ENCODE results near the gene SLFNL1. TPM values are rescaled to one million over a fixed set of nuclear protein-coding genes. Genes with fewer than 3 reads are reported as not detected.

The SLFNL1 gene
- total RNA-seq, 1 donor, result 0.72 TPM

DNA sequence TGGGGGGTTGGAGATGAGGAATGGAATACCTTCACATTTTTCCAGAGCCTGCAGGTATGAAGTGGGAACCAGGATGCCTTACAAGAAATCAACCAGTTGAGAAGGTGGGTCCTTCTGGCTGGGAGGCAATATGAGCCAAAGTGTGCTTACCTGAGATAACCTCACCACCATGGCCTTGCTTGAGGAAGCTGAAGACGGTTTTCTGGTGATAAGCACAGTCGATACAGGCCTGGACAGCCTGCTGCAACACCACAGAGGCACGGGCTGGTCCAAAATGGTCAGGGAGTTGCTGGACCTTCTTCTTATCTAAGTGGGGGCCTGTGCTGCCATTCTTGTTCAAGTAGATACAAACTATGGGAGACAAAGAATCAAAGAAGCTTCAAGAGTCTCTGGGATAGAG, 27.0 kb upstream of the SLFNL1 start:
- Histone ChIP-seq H4K20me1 (ENCODE audit: insufficient read depth, low read length) (no peaks in the 10 kb centered on the region), H3K4me3 (ENCODE audit: insufficient read depth, low read length) (no peak overlapping the region), H3K27me3 (ENCODE audit: insufficient read depth, low read length) (no peaks in the 10 kb centered on the region), H3K4me2 (ENCODE audit: insufficient read depth, low read length) (no peak overlapping the region), H2AFZ (ENCODE audit: low read length) (no peak overlapping the region), H3K79me2 (ENCODE audit: insufficient read depth, low read length) (no peaks in the 10 kb centered on the region), H3K36me3 (ENCODE audit: insufficient read depth, low read length) (peaks cover 20% of the 10 kb centered on the region), H3K27ac (ENCODE audit: low read depth, low read length) (no peak overlapping the region), H3K9me3 (ENCODE audit: low read depth, low read length) (no peaks in the 10 kb centered on the region), H3K4me1 (ENCODE audit: insufficient read depth, low read length) (peaks cover 20% of the 10 kb centered on the region)
- TF ChIP-seq, protein P1, sequence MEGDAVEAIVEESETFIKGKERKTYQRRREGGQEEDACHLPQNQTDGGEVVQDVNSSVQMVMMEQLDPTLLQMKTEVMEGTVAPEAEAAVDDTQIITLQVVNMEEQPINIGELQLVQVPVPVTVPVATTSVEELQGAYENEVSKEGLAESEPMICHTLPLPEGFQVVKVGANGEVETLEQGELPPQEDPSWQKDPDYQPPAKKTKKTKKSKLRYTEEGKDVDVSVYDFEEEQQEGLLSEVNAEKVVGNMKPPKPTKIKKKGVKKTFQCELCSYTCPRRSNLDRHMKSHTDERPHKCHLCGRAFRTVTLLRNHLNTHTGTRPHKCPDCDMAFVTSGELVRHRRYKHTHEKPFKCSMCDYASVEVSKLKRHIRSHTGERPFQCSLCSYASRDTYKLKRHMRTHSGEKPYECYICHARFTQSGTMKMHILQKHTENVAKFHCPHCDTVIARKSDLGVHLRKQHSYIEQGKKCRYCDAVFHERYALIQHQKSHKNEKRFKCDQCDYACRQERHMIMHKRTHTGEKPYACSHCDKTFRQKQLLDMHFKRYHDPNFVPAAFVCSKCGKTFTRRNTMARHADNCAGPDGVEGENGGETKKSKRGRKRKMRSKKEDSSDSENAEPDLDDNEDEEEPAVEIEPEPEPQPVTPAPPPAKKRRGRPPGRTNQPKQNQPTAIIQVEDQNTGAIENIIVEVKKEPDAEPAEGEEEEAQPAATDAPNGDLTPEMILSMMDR (IDR thresholded peaks at IDR 0.05; ENCODE audit: extremely low read depth, low read depth, low read length), result no peak
- DNase-seq (ENCODE audit: insufficient read length, low spot score, missing footprints), result no peak

DNA sequence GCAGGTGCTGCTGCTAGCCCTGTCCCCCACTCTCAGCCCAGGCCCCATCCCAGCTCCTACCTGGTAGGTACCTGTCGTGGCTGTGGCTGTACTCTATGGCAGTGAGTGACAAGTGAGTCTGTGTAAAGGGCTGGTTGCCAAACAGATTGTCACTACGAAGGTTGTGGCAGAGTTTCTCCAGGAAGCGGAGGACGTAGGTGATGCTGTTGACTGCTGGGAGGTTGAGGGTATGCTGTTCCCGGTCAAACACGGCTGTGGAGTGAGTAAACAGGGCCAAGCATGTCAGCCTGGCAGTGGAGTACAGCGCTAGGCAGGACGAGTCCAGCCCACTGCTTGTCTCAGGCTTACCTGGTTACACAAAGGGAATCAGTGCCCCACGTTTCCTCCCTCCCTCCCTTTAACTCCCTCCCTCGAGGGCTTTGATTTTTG, 24.8 kb upstream of the SLFNL1 start:
- peak overlapping the region; percentile 65 for H3K27ac ChIP-seq (ENCODE audit: low read depth, low read length)
- peaks cover 20% of the 10 kb centered on the region for H3K36me3 ChIP-seq (ENCODE audit: insufficient read depth, low read length)
- TF ChIP-seq, protein P1 (IDR thresholded peaks at IDR 0.05; ENCODE audit: extremely low read depth, low read depth, low read length), result no peak
- peaks cover 26% of the 10 kb centered on the region for H3K4me1 ChIP-seq (ENCODE audit: insufficient read depth, low read length)
- no peak overlapping the region for H3K4me3 ChIP-seq (ENCODE audit: insufficient read depth, low read length)
- no peak for DNase-seq (ENCODE audit: insufficient read length, low spot score, missing footprints)
- H3K9me3 ChIP-seq (ENCODE audit: low read depth, low read length), result no peaks in the 10 kb centered on the region
- no peak overlapping the region for H2AFZ ChIP-seq (ENCODE audit: low read length)
- no peaks in the 10 kb centered on the region for H3K27me3 ChIP-seq (ENCODE audit: insufficient read depth, low read length)
- no peaks in the 10 kb centered on the region for H4K20me1 ChIP-seq (ENCODE audit: insufficient read depth, low read length)
- H3K4me2 ChIP-seq (ENCODE audit: insufficient read depth, low read length), result no peak overlapping the region
- H3K79me2 ChIP-seq (ENCODE audit: insufficient read depth, low read length), result no peaks in the 10 kb centered on the region

DNA sequence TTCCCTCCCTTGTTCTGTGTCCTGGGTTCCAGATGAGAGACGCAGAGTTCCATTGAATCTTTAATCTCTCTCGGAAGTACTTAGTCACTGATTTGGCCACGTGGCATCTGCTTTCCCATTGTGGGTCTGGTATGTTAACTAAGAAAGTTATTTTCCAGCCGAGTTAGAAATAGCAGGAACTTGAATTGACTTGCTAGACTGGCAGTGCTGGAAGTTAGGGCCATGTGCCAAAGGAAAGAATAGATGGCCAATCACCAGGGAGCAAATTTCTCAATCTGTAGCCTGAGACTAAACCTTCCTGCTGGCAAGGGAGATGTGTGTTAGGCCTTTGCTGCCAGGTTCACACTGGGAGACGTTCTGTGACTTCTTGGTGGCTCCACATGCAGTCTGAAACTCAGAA, 24.2 kb upstream of the SLFNL1 start:
- H3K4me2 ChIP-seq (ENCODE audit: insufficient read depth, low read length), result no peak overlapping the region
- peak; percentile 86 for DNase-seq (ENCODE audit: insufficient read length, low spot score, missing footprints)

DNA sequence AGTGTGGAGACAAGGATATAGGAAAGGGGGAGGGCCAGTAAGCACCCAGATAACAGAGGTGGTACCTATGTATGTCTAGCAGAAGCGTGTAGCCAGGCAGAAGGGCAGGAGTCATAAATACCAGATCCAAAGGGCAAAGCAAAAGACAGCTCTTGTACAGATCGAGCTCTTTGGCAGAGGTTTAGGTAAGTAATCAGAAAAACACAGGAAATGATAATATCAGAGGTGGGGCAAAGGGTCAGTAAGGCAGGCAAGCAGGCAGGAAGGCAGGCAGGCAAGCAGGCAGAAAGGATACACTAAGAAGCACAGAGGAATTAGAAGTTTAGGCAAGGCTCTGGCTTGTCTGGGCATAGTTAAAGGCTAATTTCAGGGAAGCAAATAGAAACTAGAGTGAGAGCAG, 22.7 kb upstream of the SLFNL1 start:
- no peaks in the 10 kb centered on the region for H3K9me3 ChIP-seq (ENCODE audit: low read depth, low read length)
- no peaks in the 10 kb centered on the region for H3K79me2 ChIP-seq (ENCODE audit: insufficient read depth, low read length)
- no peaks in the 10 kb centered on the region for H4K20me1 ChIP-seq (ENCODE audit: insufficient read depth, low read length)
- H3K27ac ChIP-seq (ENCODE audit: low read depth, low read length), result no peak overlapping the region
- no peak overlapping the region for H3K4me3 ChIP-seq (ENCODE audit: insufficient read depth, low read length)
- TF ChIP-seq, protein P1 (IDR thresholded peaks at IDR 0.05; ENCODE audit: extremely low read depth, low read depth, low read length), result no peak
- no peak overlapping the region for H2AFZ ChIP-seq (ENCODE audit: low read length)
- H3K4me1 ChIP-seq (ENCODE audit: insufficient read depth, low read length), result peaks cover 26% of the 10 kb centered on the region
- H3K27me3 ChIP-seq (ENCODE audit: insufficient read depth, low read length), result no peaks in the 10 kb centered on the region
- peaks cover 15% of the 10 kb centered on the region for H3K36me3 ChIP-seq (ENCODE audit: insufficient read depth, low read length)
- no peak overlapping the region for H3K4me2 ChIP-seq (ENCODE audit: insufficient read depth, low read length)
- DNase-seq (ENCODE audit: insufficient read length, low spot score, missing footprints), result no peak

More for the DNA sequence above, 24.2 kb upstream of the SLFNL1 start:
- H3K27me3 ChIP-seq (ENCODE audit: insufficient read depth, low read length), result no peaks in the 10 kb centered on the region
- no peak overlapping the region for H2AFZ ChIP-seq (ENCODE audit: low read length)
- H3K36me3 ChIP-seq (ENCODE audit: insufficient read depth, low read length), result peaks cover 18% of the 10 kb centered on the region
- TF ChIP-seq, protein P1 (IDR thresholded peaks at IDR 0.05; ENCODE audit: extremely low read depth, low read depth, low read length), result no peak
- no peak overlapping the region for H3K4me3 ChIP-seq (ENCODE audit: insufficient read depth, low read length)
- H3K79me2 ChIP-seq (ENCODE audit: insufficient read depth, low read length), result no peaks in the 10 kb centered on the region
- peak overlapping the region; percentile 65 for H3K27ac ChIP-seq (ENCODE audit: low read depth, low read length)
- H3K4me1 ChIP-seq (ENCODE audit: insufficient read depth, low read length), result peaks cover 26% of the 10 kb centered on the region
- H3K9me3 ChIP-seq (ENCODE audit: low read depth, low read length), result no peaks in the 10 kb centered on the region
- no peaks in the 10 kb centered on the region for H4K20me1 ChIP-seq (ENCODE audit: insufficient read depth, low read length)
